Epithelial cell of esophagus (primary cell): ENCODE data around the gene TBX4.
"Not testable (repeated sequence)": the region's sequence is repeated elsewhere in the genome, so short reads cannot be mapped to it uniquely, and the experiment has no call there.

Experiments used
- DNase-seq: peaks from one replicate; pipeline ENCODE4 v3.0.0; 2010; ENCODE audit warnings: low read depth
- H3K4me3 ChIP-seq: 2 replicates; pipeline ENCODE4 v1.5.1; 2011; ENCODE audit warnings: mild to moderate bottlenecking, low read length, control low read depth
- TF ChIP-seq, protein P1 (sequence below): IDR thresholded peaks from 2 replicates; pipeline ENCODE4 v1.5.1; 2011; ENCODE audit warnings: low read depth, mild to moderate bottlenecking, low read length, control low read depth, inconsistent platforms; ENCODE audit not compliant: insufficient read depth; ENCODE audit errors: missing control alignments

TBX4 gene

DNA sequence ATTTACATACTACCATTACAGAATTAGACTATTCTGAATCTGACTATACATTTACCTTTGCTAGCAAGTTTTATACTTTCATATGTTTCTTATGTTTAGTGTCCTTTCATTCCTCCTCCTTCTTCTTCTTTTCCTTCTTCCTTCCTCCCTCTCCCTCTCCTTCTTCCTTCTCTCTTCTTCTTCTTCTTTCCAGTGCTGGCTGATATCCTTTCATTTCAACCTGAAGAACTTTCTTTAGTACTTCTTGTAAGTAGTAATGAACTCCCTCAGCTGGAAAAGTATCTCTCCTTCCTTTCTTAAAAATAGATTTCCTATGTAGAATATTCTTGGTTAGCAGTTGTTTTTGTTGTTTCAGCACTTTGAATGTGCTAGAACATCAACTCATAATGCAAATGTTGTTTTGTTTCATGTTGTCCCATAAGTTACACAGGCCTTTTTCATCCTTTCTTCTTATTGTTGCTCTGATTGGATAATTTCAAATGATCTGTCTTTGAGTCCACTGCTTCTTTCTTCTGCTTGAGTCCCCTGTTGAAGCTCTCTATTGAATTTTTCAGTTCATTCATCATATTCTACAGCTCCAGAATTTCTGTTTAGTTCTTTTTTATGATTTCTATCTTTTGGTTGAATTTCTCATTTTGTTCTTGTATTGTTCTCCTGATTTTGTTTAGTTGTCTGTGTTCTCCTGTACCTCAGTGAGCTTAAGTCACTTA is 15.1 kb upstream of the TBX4 start:
- TF ChIP-seq, protein P1, sequence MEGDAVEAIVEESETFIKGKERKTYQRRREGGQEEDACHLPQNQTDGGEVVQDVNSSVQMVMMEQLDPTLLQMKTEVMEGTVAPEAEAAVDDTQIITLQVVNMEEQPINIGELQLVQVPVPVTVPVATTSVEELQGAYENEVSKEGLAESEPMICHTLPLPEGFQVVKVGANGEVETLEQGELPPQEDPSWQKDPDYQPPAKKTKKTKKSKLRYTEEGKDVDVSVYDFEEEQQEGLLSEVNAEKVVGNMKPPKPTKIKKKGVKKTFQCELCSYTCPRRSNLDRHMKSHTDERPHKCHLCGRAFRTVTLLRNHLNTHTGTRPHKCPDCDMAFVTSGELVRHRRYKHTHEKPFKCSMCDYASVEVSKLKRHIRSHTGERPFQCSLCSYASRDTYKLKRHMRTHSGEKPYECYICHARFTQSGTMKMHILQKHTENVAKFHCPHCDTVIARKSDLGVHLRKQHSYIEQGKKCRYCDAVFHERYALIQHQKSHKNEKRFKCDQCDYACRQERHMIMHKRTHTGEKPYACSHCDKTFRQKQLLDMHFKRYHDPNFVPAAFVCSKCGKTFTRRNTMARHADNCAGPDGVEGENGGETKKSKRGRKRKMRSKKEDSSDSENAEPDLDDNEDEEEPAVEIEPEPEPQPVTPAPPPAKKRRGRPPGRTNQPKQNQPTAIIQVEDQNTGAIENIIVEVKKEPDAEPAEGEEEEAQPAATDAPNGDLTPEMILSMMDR = no peak
- DNase-seq = no peak
- H3K4me3 ChIP-seq = no peak overlapping the region

DNA sequence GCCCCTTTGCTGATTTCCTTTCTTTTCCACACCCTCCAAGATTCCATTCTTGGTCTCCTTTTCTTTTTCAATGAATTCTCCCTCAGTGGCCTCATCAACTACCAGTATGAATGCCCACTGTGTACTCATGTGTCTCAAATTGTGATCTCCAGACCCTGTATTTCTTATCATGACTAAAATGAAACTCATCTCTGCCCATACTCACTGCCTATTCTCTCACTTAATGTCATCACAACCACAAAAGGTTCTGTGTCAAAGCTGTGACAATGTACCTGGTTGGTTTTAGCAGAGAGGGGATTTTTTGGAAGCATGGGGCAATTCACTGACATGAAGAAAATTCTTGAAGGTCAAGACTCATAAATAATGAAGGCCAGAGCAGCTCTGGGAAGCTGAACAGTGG is 11.5 kb upstream of the TBX4 start:
- TF ChIP-seq, protein P1 = no peak
- DNase-seq = no peak
- H3K4me3 ChIP-seq = no peak overlapping the region

DNA sequence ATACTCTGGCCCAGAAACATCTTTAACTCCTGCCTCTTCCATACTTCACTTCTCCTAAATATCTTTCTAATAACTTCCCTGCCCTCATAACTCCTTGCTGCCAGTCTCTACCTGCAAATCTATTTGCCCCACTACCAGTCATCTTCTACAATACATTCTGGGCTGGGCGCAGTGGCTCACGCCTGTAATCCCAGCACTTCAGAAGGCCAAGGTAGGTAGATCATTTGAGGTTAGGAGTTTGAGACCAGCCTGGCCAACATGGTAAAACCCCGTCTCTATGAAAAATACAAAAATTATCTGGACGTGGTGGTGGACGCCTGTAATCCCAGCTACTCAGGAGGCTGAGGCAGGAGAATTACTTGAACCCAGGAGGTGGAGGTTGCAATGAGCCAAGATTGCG is 10.7 kb upstream of the TBX4 start:
- not testable (repeated sequence) for H3K4me3 ChIP-seq, DNase-seq

DNA sequence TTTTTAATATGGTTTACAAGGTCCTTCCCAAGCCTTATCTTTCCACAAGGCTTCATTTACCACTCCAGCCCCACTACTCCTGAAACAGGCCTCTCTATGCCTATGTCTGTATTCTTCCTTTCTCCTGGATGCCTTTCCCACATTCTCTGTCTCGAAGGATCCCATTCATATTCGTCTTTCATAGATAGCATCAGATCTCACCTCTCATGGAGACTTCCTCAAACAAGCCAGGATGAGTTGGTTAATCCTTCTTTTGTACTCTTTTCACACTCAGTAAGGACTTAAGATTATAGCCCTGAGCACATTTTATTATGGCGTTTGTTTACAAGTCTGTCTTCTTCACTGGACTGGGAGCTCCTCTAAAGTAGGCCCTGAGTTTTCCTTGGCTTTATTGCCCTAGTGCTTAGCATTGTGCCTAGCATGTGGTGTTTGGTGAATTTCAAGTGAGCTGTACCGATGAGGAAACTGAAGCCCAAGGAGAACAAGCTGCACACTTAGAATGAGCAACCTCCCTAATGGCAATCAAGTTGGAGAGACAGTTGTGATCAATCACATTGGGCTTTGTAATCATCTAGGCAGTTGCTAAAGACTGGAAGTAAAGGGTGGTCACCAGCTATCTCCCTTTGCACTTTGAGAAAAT is 10.0 kb upstream of the TBX4 start:
- TF ChIP-seq, protein P1 = no peak
- DNase-seq = no peak
- H3K4me3 ChIP-seq = no peak overlapping the region

DNA sequence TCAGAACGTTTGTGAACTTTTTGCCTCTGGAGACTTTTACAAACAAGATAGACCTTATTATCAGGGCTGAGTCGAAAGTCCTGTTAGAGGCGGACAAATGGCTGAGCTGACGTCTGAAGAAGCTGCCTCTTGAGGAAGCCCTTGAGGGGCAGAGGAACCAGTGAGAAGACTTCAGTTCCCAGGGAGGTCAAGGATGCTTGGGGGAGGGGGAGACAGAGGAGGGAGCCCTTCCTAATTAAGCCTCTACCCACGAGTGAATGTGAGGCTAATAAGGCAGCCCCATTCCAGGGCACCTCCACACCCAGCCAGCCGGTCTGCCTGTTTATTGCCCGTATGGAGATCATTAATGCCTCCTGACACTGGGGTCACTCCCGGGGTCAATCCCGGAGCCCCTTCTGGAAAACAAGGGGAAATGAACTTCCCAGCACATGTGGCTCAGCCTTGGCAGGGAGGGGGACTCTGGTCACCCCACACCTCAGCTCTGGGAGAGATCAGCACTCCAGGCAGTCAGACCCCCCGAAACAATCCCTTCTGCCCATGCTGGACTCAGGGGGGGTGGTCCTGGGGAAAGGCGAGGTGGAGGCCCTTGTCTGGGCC is 9.2 kb upstream of the TBX4 start:
- TF ChIP-seq, protein P1 = no peak
- DNase-seq = no peak
- no peak overlapping the region for H3K4me3 ChIP-seq

DNA sequence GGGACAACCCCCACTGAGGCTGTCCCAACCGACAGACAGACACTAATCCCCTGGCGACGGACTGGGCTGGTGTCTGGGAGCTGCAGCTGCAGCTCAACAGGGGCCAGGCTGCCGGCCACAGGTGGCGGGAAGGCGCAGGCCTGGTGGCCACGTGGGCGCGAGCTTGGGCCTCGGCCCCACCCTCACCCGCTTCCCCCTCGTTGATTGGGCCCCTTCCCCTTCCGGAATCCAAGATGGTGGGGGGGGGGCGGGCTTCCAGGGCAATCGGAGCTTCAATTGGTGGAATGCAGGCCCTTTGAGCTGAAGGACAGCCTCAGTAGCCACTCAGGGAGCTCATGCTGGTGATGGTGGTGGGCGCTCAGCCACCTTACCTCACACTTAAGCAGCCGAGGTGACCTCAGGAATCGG is 8.7 kb upstream of the TBX4 start:
- TF ChIP-seq, protein P1 = no peak
- no peak for DNase-seq
- H3K4me3 ChIP-seq = no peak overlapping the region

DNA sequence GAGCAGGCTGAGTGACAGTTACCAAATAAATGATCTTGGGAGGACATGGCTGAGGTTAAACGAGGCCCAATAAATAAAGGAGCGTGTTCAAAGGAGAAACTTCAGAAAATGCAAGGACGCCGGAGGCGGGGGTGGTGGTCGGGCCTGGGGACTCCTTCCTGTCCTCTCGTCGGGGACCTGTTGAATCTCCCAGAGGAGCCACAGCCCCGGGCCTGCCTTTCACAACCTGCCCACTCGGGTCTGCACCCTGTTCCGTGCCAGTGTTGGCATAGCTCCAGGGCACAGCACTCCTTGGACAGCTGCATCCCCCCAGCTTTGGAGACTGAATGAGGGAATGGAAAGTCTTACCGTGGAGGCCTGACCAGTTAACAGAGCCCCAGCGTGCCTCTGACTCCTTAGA is 8.1 kb upstream of the TBX4 start:
- no peak overlapping the region for H3K4me3 ChIP-seq
- no peak for DNase-seq
- TF ChIP-seq, protein P1 = no peak
